Stimulated activated CD8-positive, alpha-beta memory T cell treated with anti-CD3 and anti-CD28 coated beads, Interleukin-15, amount 100 ng/mL, for 48 hours (primary cell): ENCODE data around the gene USP21.

Experiments used
- DNase-seq, 2 donors: peaks; one replicate each; pipeline ENCODE4 v3.0.0-alpha.2; 2020; ENCODE audit warnings: low read depth in 2 of 2

The USP21 gene

GRCh38 chr1:161133220-161133740, 26.0 kb upstream of the USP21 start:
- DNase-seq: no peak

- no peak for DNase-seq
Observed at GRCh38 chr1:161137881-161138280, 21.4 kb upstream of the USP21 start.

- no peak for DNase-seq
Observed at GRCh38 chr1:161138431-161138830, 20.9 kb upstream of the USP21 start.

- no peak for DNase-seq
Observed at GRCh38 chr1:161139766-161140165, 19.5 kb upstream of the USP21 start.

GRCh38 chr1:161140755-161141400, 18.4 kb upstream of the USP21 start:
- DNase-seq: no peak

- no peak for DNase-seq
Observed at GRCh38 chr1:161145832-161146231, 13.5 kb upstream of the USP21 start.

- DNase-seq: no peak
Observed at GRCh38 chr1:161153176-161153575, 6.1 kb upstream of the USP21 start.

GRCh38 chr1:161153682-161154337, 5.5 kb upstream of the USP21 start, which contains the start of gene UFC1:
UFC1 (plus strand) TSS chr1:161153978; CDS start chr1:161153998, 20 bp downstream.
- peak; percentile 58 to 72 for DNase-seq

GRCh38 chr1:161157867-161158266, 1.4 kb upstream of the USP21 start:
- no peak for DNase-seq

- no peak for DNase-seq
Observed at GRCh38 chr1:161158316-161159010, 837 bp upstream of the USP21 start.

- no peak for DNase-seq
Observed at GRCh38 chr1:161159913-161160243, 578 bp downstream of the USP21 start.

GRCh38 chr1:161160671-161161145, 1.4 kb downstream of the USP21 start:
- DNase-seq: no peak

GRCh38 chr1:161161652-161162051, 2.4 kb downstream of the USP21 start:
- no peak for DNase-seq

GRCh38 chr1:161162052-161162451, 2.8 kb downstream of the USP21 start:
- no peak for DNase-seq

GRCh38 chr1:161162806-161163205, 3.5 kb downstream of the USP21 start:
- DNase-seq: no peak

- no peak for DNase-seq
Observed at GRCh38 chr1:161163793-161164192, 4.5 kb downstream of the USP21 start.

GRCh38 chr1:161164901-161165610, 5.8 kb downstream of the USP21 start:
- no peak for DNase-seq

- DNase-seq: peak; percentile 91
Observed at GRCh38 chr1:161165742-161166668, 6.7 kb downstream of the USP21 start, which contains the start of gene PPOX. PPOX (plus strand) TSS chr1:161166426; CDS start chr1:161166848, 422 bp downstream.

GRCh38 chr1:161166669-161167548, 7.6 kb downstream of the USP21 start:
- no peak for DNase-seq

- DNase-seq: no peak
Observed at GRCh38 chr1:161168906-161169305, 9.6 kb downstream of the USP21 start.
